Trophoblast cell (in vitro differentiated cells and primary cell): ENCODE data around the gene WDR27.

ENCODE experiments used
- DNase-seq, 2 donors: peaks; one replicate each; pipeline ENCODE4 v3.0.0-alpha.2; 2016
- H2AFZ ChIP-seq: 2 replicates; pipeline ENCODE4 v1.6.1; 2013; ENCODE audit warnings: low read length, moderate library complexity, mild to moderate bottlenecking; ENCODE audit not compliant: insufficient read depth, poor library complexity
- H2AK5ac ChIP-seq: 2 replicates; pipeline ENCODE4 v1.6.1; 2013; ENCODE audit warnings: mild to moderate bottlenecking, low read length
- H2BK120ac ChIP-seq: 2 replicates; pipeline ENCODE4 v1.6.1; 2013; ENCODE audit warnings: low read length, mild to moderate bottlenecking, moderate library complexity; ENCODE audit not compliant: insufficient read depth, poor library complexity
- H2BK12ac ChIP-seq: 2 replicates; pipeline ENCODE4 v1.6.1; 2013; ENCODE audit warnings: mild to moderate bottlenecking, low read length, moderate library complexity
- H2BK5ac ChIP-seq: 2 replicates; pipeline ENCODE4 v1.6.1; 2013; ENCODE audit warnings: low read length, low read depth, moderate library complexity, mild to moderate bottlenecking; ENCODE audit not compliant: poor library complexity
- H3K14ac ChIP-seq: 2 replicates; pipeline ENCODE4 v1.6.1; 2013; ENCODE audit warnings: mild to moderate bottlenecking, low read length
- H3K18ac ChIP-seq: 2 replicates; pipeline ENCODE4 v1.6.1; 2013; ENCODE audit warnings: mild to moderate bottlenecking, low read length
- H3K23ac ChIP-seq: 2 replicates; pipeline ENCODE4 v1.6.1; 2013; ENCODE audit warnings: low read length
- H3K27ac ChIP-seq: 2 replicates; pipeline ENCODE4 v1.5.1; 2013; ENCODE audit warnings: low read depth, mild to moderate bottlenecking, inconsistent platforms, low read length, moderate library complexity
- H3K27me3 ChIP-seq: 2 replicates; pipeline ENCODE4 v1.6.1; 2013; ENCODE audit warnings: inconsistent platforms, mild to moderate bottlenecking, low read length, moderate library complexity; ENCODE audit not compliant: insufficient read depth
- H3K36me3 ChIP-seq, 2 experiments: 1 replicate in 1 of 2; 2 replicates in 1 of 2; pipeline ENCODE4 v1.6.1; 2013; ENCODE audit warnings: low read length in 2 of 2, mild to moderate bottlenecking in 2 of 2, moderate library complexity in 1 of 2; ENCODE audit not compliant: insufficient read depth in 2 of 2, control insufficient read depth in 1 of 2
- H3K4ac ChIP-seq: 2 replicates; pipeline ENCODE4 v1.6.1; 2013; ENCODE audit warnings: low read depth, mild to moderate bottlenecking, low read length, moderate library complexity
- H3K4me1 ChIP-seq, 2 experiments: 1 replicate in 1 of 2; 2 replicates in 1 of 2; pipeline ENCODE4 v1.6.1; 2013; ENCODE audit warnings: low read length in 2 of 2, mild to moderate bottlenecking in 2 of 2, moderate library complexity in 1 of 2; ENCODE audit not compliant: insufficient read depth in 2 of 2, control insufficient read depth in 1 of 2
- H3K4me2 ChIP-seq: 2 replicates; pipeline ENCODE4 v1.6.1; 2013; ENCODE audit warnings: inconsistent platforms, mild to moderate bottlenecking, low read length, moderate library complexity
- H3K4me3 ChIP-seq: 2 replicates; pipeline ENCODE4 v1.5.1; 2013; ENCODE audit warnings: mild to moderate bottlenecking, low read depth, low read length, inconsistent platforms
- H3K79me1 ChIP-seq: one replicate; pipeline ENCODE4 v1.6.1; 2013; ENCODE audit warnings: low read length
- H3K79me2 ChIP-seq: 2 replicates; pipeline ENCODE4 v1.6.1; 2013; ENCODE audit warnings: low read length, mild to moderate bottlenecking; ENCODE audit not compliant: control insufficient read depth, insufficient read depth, poor library complexity
- H3K9ac ChIP-seq: 2 replicates; pipeline ENCODE4 v1.6.1; 2013; ENCODE audit warnings: mild to moderate bottlenecking, low read length
- H3K9me3 ChIP-seq: 2 replicates; pipeline ENCODE4 v1.6.1; 2013; ENCODE audit warnings: low read depth, mild to moderate bottlenecking, control low read depth, inconsistent platforms, low read length; ENCODE audit not compliant: insufficient read depth
- H4K12ac ChIP-seq: 2 replicates; pipeline ENCODE4 v1.6.1; 2013; ENCODE audit warnings: low read depth, mild to moderate bottlenecking, low read length, moderate library complexity
- H4K8ac ChIP-seq: 2 replicates; pipeline ENCODE4 v1.6.1; 2013; ENCODE audit warnings: low read depth, mild to moderate bottlenecking, low read length, moderate library complexity
- H4K91ac ChIP-seq: one replicate; pipeline ENCODE4 v1.6.1; 2013; ENCODE audit warnings: low read depth, mild to moderate bottlenecking, low read length, moderate library complexity
- WGBS: extraction: QIAGEN DNeasy Blood & Tissue Kit; methylation state at CpG from one replicate; pipeline ENCODE4 v1.1.7; 2013; ENCODE audit warnings: missing lambda C conversion rate; ENCODE audit not compliant: insufficient read length, insufficient coverage; ENCODE audit errors: extremely low coverage; 5-methylcytosine and 5-hydroxymethylcytosine counted together

Gene WDR27

GRCh38 chr6:169571123-169571962 lies 130.5 kb downstream of the WDR27 start:
- no peak overlapping the region for H4K8ac ChIP-seq
- no peak overlapping the region for H2BK120ac ChIP-seq
- no peaks in the 10 kb centered on the region for H3K27me3 ChIP-seq
- H3K18ac ChIP-seq = no peak overlapping the region
- H2BK12ac ChIP-seq = no peak overlapping the region
- H3K9ac ChIP-seq = no peak overlapping the region
- no peaks in the 10 kb centered on the region for H3K36me3 ChIP-seq
- no peak overlapping the region for H2BK5ac ChIP-seq
- no peaks in the 10 kb centered on the region for H3K4me1 ChIP-seq
- H3K4me2 ChIP-seq = no peak overlapping the region
- no peak overlapping the region for H4K12ac ChIP-seq
- no peak overlapping the region for H2AK5ac ChIP-seq
- H3K14ac ChIP-seq = no peak overlapping the region
- no peak overlapping the region for H3K4ac ChIP-seq
- no peak for DNase-seq
- H3K79me1 ChIP-seq = no peaks in the 10 kb centered on the region
- no peak overlapping the region for H3K23ac ChIP-seq
- no peaks in the 10 kb centered on the region for H3K79me2 ChIP-seq
- no peak overlapping the region for H4K91ac ChIP-seq
- H3K27ac ChIP-seq = no peak overlapping the region
- H3K4me3 ChIP-seq = no peak overlapping the region
- no CpG with 5 or more reads among the region's 12 CpGs for WGBS
- no peak overlapping the region for H2AFZ ChIP-seq
- H3K9me3 ChIP-seq = no peaks in the 10 kb centered on the region

- WGBS = no CpG with 5 or more reads among the region's 8 CpGs
- H2AK5ac ChIP-seq = no peak overlapping the region
- DNase-seq = no peak
- no peak overlapping the region for H3K14ac ChIP-seq
- H3K79me1 ChIP-seq = no peaks in the 10 kb centered on the region
- H3K18ac ChIP-seq = no peak overlapping the region
- H3K9me3 ChIP-seq = no peaks in the 10 kb centered on the region
- no peak overlapping the region for H4K12ac ChIP-seq
- no peak overlapping the region for H3K4ac ChIP-seq
- no peak overlapping the region for H3K4me2 ChIP-seq
- no peak overlapping the region for H3K9ac ChIP-seq
- H3K79me2 ChIP-seq = no peaks in the 10 kb centered on the region
- no peaks in the 10 kb centered on the region for H3K36me3 ChIP-seq
- H3K4me1 ChIP-seq = no peaks in the 10 kb centered on the region
- no peak overlapping the region for H2BK5ac ChIP-seq
- no peak overlapping the region for H3K4me3 ChIP-seq
- no peak overlapping the region for H3K27ac ChIP-seq
- H2BK12ac ChIP-seq = no peak overlapping the region
- H3K23ac ChIP-seq = no peak overlapping the region
- no peak overlapping the region for H2AFZ ChIP-seq
- H3K27me3 ChIP-seq = no peaks in the 10 kb centered on the region
- H4K8ac ChIP-seq = no peak overlapping the region
- no peak overlapping the region for H4K91ac ChIP-seq
- H2BK120ac ChIP-seq = no peak overlapping the region
Observed at GRCh38 chr6:169568314-169569087, 133.3 kb downstream of the WDR27 start.

GRCh38 chr6:169567819-169568218 lies 134.0 kb downstream of the WDR27 start:
- WGBS = no CpG with 5 or more reads among the region's 11 CpGs

GRCh38 chr6:169566961-169567750 lies 134.7 kb downstream of the WDR27 start:
- no CpG with 5 or more reads among the region's 19 CpGs for WGBS

More at GRCh38 chr6:169567819-169568218, 134.0 kb downstream of the WDR27 start:
- Histone ChIP-seq H3K9ac (no peak overlapping the region), H3K27ac (no peak overlapping the region), H2AK5ac (no peak overlapping the region), H3K4me3 (no peak overlapping the region), H2BK5ac (no peak overlapping the region), H4K8ac (no peak overlapping the region), H3K27me3 (no peaks in the 10 kb centered on the region), H3K4me2 (no peak overlapping the region), H3K23ac (no peak overlapping the region), H4K91ac (no peak overlapping the region), H3K18ac (no peak overlapping the region), H3K36me3 (no peaks in the 10 kb centered on the region), H3K79me2 (no peaks in the 10 kb centered on the region), H3K14ac (no peak overlapping the region), H3K4ac (no peak overlapping the region), H2AFZ (no peak overlapping the region), H2BK120ac (no peak overlapping the region), H4K12ac (no peak overlapping the region), H3K9me3 (no peaks in the 10 kb centered on the region), H3K79me1 (no peaks in the 10 kb centered on the region), H2BK12ac (no peak overlapping the region), H3K4me1 (no peaks in the 10 kb centered on the region)
- DNase-seq = no peak

More at GRCh38 chr6:169566961-169567750, 134.7 kb downstream of the WDR27 start:
- Histone ChIP-seq H3K9me3 (no peaks in the 10 kb centered on the region), H3K4ac (no peak overlapping the region), H3K79me1 (no peaks in the 10 kb centered on the region), H3K4me1 (no peaks in the 10 kb centered on the region), H4K91ac (no peak overlapping the region), H2AK5ac (no peak overlapping the region), H3K4me2 (no peak overlapping the region), H4K8ac (no peak overlapping the region), H3K79me2 (no peaks in the 10 kb centered on the region), H2AFZ (no peak overlapping the region), H3K9ac (no peak overlapping the region), H3K36me3 (no peaks in the 10 kb centered on the region), H3K23ac (no peak overlapping the region), H3K27me3 (no peaks in the 10 kb centered on the region), H4K12ac (no peak overlapping the region), H3K18ac (no peak overlapping the region), H2BK5ac (no peak overlapping the region), H3K27ac (no peak overlapping the region), H3K4me3 (no peak overlapping the region), H3K14ac (no peak overlapping the region), H2BK120ac (no peak overlapping the region), H2BK12ac (no peak overlapping the region)
- no peak for DNase-seq
